IPS-18a (cell line): Measurements from ENCODE around the gene FAIM2.

Experiments
- H3K27ac ChIP-seq: one replicate; pipeline ENCODE4 v1.5.1; 2013; ENCODE audit warnings: low read length
- H3K27me3 ChIP-seq: one replicate; pipeline ENCODE4 v1.6.1; 2013; ENCODE audit warnings: mild to moderate bottlenecking, low read length; ENCODE audit not compliant: control insufficient read depth, insufficient read depth
- H3K36me3 ChIP-seq: one replicate; pipeline ENCODE4 v1.6.1; 2013; ENCODE audit warnings: low read depth, low read length; ENCODE audit not compliant: control insufficient read depth
- H3K4me1 ChIP-seq: one replicate; pipeline ENCODE4 v1.6.1; 2013; ENCODE audit warnings: low read depth, low read length; ENCODE audit not compliant: control insufficient read depth
- H3K4me3 ChIP-seq: one replicate; pipeline ENCODE4 v1.5.1; 2013; ENCODE audit warnings: low read length
- H3K9ac ChIP-seq: one replicate; pipeline ENCODE4 v1.6.1; 2013; ENCODE audit warnings: mild to moderate bottlenecking, low read length, moderate library complexity
- H3K9me3 ChIP-seq: one replicate; pipeline ENCODE4 v1.6.1; 2013; ENCODE audit warnings: low read depth, low read length; ENCODE audit not compliant: control insufficient read depth

FAIM2 gene

GRCh38 chr12:49945394-49946080, 41.8 kb upstream of the FAIM2 start:
- no peaks in the 10 kb centered on the region for H3K9me3 ChIP-seq
- H3K27ac ChIP-seq, result no peak overlapping the region
- H3K4me3 ChIP-seq, result peak overlapping the region; percentile 51
- peaks cover 9% of the 10 kb centered on the region for H3K27me3 ChIP-seq
- no peaks in the 10 kb centered on the region for H3K36me3 ChIP-seq
- no peak overlapping the region for H3K9ac ChIP-seq
- peaks cover 18% of the 10 kb centered on the region for H3K4me1 ChIP-seq

- Histone ChIP-seq H3K4me1 (peaks cover 18% of the 10 kb centered on the region), H3K36me3 (no peaks in the 10 kb centered on the region), H3K9me3 (no peaks in the 10 kb centered on the region), H3K27me3 (peaks cover 9% of the 10 kb centered on the region), H3K27ac (no peak overlapping the region), H3K9ac (no peak overlapping the region), H3K4me3 (no peak overlapping the region)
Measured at GRCh38 chr12:49944718-49945117, 41.0 kb upstream of the FAIM2 start.

GRCh38 chr12:49944046-49944445, 40.3 kb upstream of the FAIM2 start:
- H3K9ac ChIP-seq, result no peak overlapping the region
- H3K27me3 ChIP-seq, result peaks cover 9% of the 10 kb centered on the region
- H3K4me3 ChIP-seq, result no peak overlapping the region

GRCh38 chr12:49943625-49943960, 39.9 kb upstream of the FAIM2 start:
- Histone ChIP-seq H3K9ac (no peak overlapping the region), H3K27ac (no peak overlapping the region), H3K9me3 (no peaks in the 10 kb centered on the region), H3K4me3 (no peak overlapping the region), H3K4me1 (peaks cover 18% of the 10 kb centered on the region), H3K36me3 (no peaks in the 10 kb centered on the region), H3K27me3 (peaks cover 9% of the 10 kb centered on the region)

More at GRCh38 chr12:49944046-49944445, 40.3 kb upstream of the FAIM2 start:
- Histone ChIP-seq H3K36me3 (no peaks in the 10 kb centered on the region), H3K4me1 (peaks cover 18% of the 10 kb centered on the region), H3K9me3 (no peaks in the 10 kb centered on the region), H3K27ac (no peak overlapping the region)

- Histone ChIP-seq H3K27me3 (peaks cover 9% of the 10 kb centered on the region), H3K36me3 (no peaks in the 10 kb centered on the region), H3K4me3 (no peak overlapping the region)
Measured at GRCh38 chr12:49942921-49943624, 39.4 kb upstream of the FAIM2 start.

GRCh38 chr12:49942512-49942893, 38.8 kb upstream of the FAIM2 start:
- no peak overlapping the region for H3K4me3 ChIP-seq
- H3K36me3 ChIP-seq, result no peaks in the 10 kb centered on the region
- no peak overlapping the region for H3K27ac ChIP-seq
- H3K9me3 ChIP-seq, result no peaks in the 10 kb centered on the region
- no peak overlapping the region for H3K9ac ChIP-seq
- H3K4me1 ChIP-seq, result peaks cover 13% of the 10 kb centered on the region
- peaks cover 9% of the 10 kb centered on the region for H3K27me3 ChIP-seq

More at GRCh38 chr12:49942921-49943624, 39.4 kb upstream of the FAIM2 start:
- Histone ChIP-seq H3K27ac (no peak overlapping the region), H3K4me1 (peaks cover 18% of the 10 kb centered on the region), H3K9ac (no peak overlapping the region), H3K9me3 (no peaks in the 10 kb centered on the region)

- no peak overlapping the region for H3K4me3 ChIP-seq
- H3K9me3 ChIP-seq, result no peaks in the 10 kb centered on the region
- H3K36me3 ChIP-seq, result no peaks in the 10 kb centered on the region
- H3K9ac ChIP-seq, result no peak overlapping the region
- no peak overlapping the region for H3K27ac ChIP-seq
- H3K4me1 ChIP-seq, result peaks cover 11% of the 10 kb centered on the region
- H3K27me3 ChIP-seq, result peaks cover 9% of the 10 kb centered on the region
Measured at GRCh38 chr12:49941556-49942511, 38.1 kb upstream of the FAIM2 start.

GRCh38 chr12:49939707-49940106, 36.0 kb upstream of the FAIM2 start:
- Histone ChIP-seq H3K36me3 (no peaks in the 10 kb centered on the region), H3K9ac (no peak overlapping the region), H3K27me3 (peaks cover 4% of the 10 kb centered on the region), H3K4me3 (no peak overlapping the region), H3K9me3 (no peaks in the 10 kb centered on the region), H3K4me1 (no peaks in the 10 kb centered on the region), H3K27ac (no peak overlapping the region)

GRCh38 chr12:49939307-49939706, 35.6 kb upstream of the FAIM2 start:
- Histone ChIP-seq H3K4me1 (no peaks in the 10 kb centered on the region), H3K9me3 (no peaks in the 10 kb centered on the region), H3K9ac (no peak overlapping the region), H3K27ac (no peak overlapping the region), H3K4me3 (no peak overlapping the region), H3K27me3 (peaks cover under 1% of the 10 kb centered on the region), H3K36me3 (no peaks in the 10 kb centered on the region)

- no peak overlapping the region for H3K27ac ChIP-seq
- no peak overlapping the region for H3K9ac ChIP-seq
- no peaks in the 10 kb centered on the region for H3K36me3 ChIP-seq
- no peaks in the 10 kb centered on the region for H3K27me3 ChIP-seq
- H3K9me3 ChIP-seq, result no peaks in the 10 kb centered on the region
- no peak overlapping the region for H3K4me3 ChIP-seq
- peaks cover 3% of the 10 kb centered on the region for H3K4me1 ChIP-seq
Measured at GRCh38 chr12:49937639-49938300, 34.1 kb upstream of the FAIM2 start.

GRCh38 chr12:49936925-49937324, 33.2 kb upstream of the FAIM2 start:
- no peaks in the 10 kb centered on the region for H3K36me3 ChIP-seq
- no peak overlapping the region for H3K27ac ChIP-seq
- H3K27me3 ChIP-seq, result no peaks in the 10 kb centered on the region
- no peak overlapping the region for H3K4me3 ChIP-seq
- H3K9me3 ChIP-seq, result no peaks in the 10 kb centered on the region
- H3K4me1 ChIP-seq, result peaks cover 3% of the 10 kb centered on the region
- no peak overlapping the region for H3K9ac ChIP-seq
